ENCODE results near the gene MPC2.

DNA sequence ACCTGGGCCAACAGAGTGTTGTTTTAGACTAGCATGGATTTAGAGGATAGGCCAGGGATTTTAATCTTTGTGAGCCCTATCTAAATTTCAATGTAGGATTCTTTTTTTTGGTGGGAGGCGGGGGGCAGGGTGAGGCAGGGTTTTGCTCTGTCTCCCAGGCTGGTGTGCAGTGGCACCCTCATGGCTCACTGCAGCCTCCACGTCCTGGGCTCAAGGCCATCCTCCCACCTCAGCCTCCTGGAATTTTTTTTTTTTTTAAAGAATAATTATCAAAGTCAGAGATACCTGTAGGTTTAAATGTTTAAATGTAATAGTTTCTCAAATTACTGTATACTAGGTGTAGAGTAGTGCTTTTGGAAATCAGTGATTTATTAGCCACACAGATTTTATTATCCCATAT, 3.4 kb upstream of the MPC2 start:
- TF ChIP-seq, protein P1, sequence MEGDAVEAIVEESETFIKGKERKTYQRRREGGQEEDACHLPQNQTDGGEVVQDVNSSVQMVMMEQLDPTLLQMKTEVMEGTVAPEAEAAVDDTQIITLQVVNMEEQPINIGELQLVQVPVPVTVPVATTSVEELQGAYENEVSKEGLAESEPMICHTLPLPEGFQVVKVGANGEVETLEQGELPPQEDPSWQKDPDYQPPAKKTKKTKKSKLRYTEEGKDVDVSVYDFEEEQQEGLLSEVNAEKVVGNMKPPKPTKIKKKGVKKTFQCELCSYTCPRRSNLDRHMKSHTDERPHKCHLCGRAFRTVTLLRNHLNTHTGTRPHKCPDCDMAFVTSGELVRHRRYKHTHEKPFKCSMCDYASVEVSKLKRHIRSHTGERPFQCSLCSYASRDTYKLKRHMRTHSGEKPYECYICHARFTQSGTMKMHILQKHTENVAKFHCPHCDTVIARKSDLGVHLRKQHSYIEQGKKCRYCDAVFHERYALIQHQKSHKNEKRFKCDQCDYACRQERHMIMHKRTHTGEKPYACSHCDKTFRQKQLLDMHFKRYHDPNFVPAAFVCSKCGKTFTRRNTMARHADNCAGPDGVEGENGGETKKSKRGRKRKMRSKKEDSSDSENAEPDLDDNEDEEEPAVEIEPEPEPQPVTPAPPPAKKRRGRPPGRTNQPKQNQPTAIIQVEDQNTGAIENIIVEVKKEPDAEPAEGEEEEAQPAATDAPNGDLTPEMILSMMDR (IDR thresholded peaks at IDR 0.05): no peak
- TF ChIP-seq POLR2AphosphoS5 (IDR thresholded peaks at IDR 0.05; ENCODE audit: low read depth, low read length): no peak

Data from Panc1 (cell line).